OCI-LY7 (cell line): ENCODE measurements around the gene OR6Y1. TPM values are rescaled to one million over a fixed set of nuclear protein-coding genes. Genes with fewer than 3 reads are reported as not detected.

Experiments
- BruUV-seq: library from RNA; stranded (reverse); fragments of 400-500 nt; replicated peaks from 2 replicates; lab custom pipeline; 2021; lab: Mats Ljungman, UMichigan
- CTCF ChIA-PET: fragments of 300-600 bp; sonication (Branson Sonifier 250); formaldehyde crosslinking; loops from one replicate; lab custom pipeline; 2022; ENCODE audit warnings: antibody characterized with exemption; ENCODE audit not compliant: unreplicated experiment; lab: Charles Lee
- POLR2A ChIA-PET: fragments of 300-600 bp; sonication (Branson Sonifier 250); formaldehyde crosslinking; loops from one replicate; lab custom pipeline; 2022; ENCODE audit warnings: antibody characterized with exemption; lab: Charles Lee
- DNase-seq: peaks from one replicate; pipeline ENCODE4 v3.0.0-alpha.2; 2015; ENCODE audit warnings: low spot score
- H2AFZ ChIP-seq: fragments of 200-600 bp; sonication (generic), shearing (Covaris generic); 2 replicates; pipeline ENCODE4 v1.6.1; 2014; ENCODE audit warnings: mild to moderate bottlenecking, antibody characterized with exemption, low read length, moderate library complexity
- H3K27ac ChIP-seq: fragments of 200-600 bp; sonication (generic); 2 replicates; pipeline ENCODE4 v1.5.1; 2014; ENCODE audit warnings: mixed run types, low read depth, mild to moderate bottlenecking, moderate library complexity, low read length, inconsistent platforms; ENCODE audit not compliant: poor library complexity, severe bottlenecking
- H3K36me3 ChIP-seq: fragments of 200-600 bp; sonication (generic); 2 replicates; pipeline ENCODE4 v1.6.1; 2014; ENCODE audit warnings: mild to moderate bottlenecking, antibody characterized with exemption, low read length, moderate library complexity, mixed read lengths; ENCODE audit not compliant: insufficient read depth
- H3K4me1 ChIP-seq: fragments of 200-600 bp; sonication (generic); 2 replicates; pipeline ENCODE4 v1.5.1; 2014; ENCODE audit warnings: mild to moderate bottlenecking, low read length; ENCODE audit not compliant: insufficient read depth, poor library complexity, severe bottlenecking
- H3K4me2 ChIP-seq: fragments of 200-600 bp; sonication (generic); 2 replicates; pipeline ENCODE4 v1.6.1; 2014; ENCODE audit warnings: mild to moderate bottlenecking, low read length
- H3K4me3 ChIP-seq: fragments of 200-600 bp; sonication (generic); 2 replicates; pipeline ENCODE4 v1.5.1; 2014; ENCODE audit warnings: mild to moderate bottlenecking, low read depth, low read length; ENCODE audit not compliant: poor library complexity, severe bottlenecking
- H3K79me2 ChIP-seq: fragments of 200-600 bp; sonication (generic); 2 replicates; pipeline ENCODE4 v1.6.1; 2016; ENCODE audit warnings: low read depth, mild to moderate bottlenecking, low read length, moderate library complexity, mixed read lengths; ENCODE audit not compliant: insufficient read depth
- H3K9me2 ChIP-seq: fragments of 200-600 bp; sonication (generic); 2 replicates; pipeline ENCODE4 v1.6.1; 2016; ENCODE audit warnings: mild to moderate bottlenecking, low read length, mixed read lengths; ENCODE audit not compliant: insufficient read depth
- H3K9me3 ChIP-seq: fragments of 200-600 bp; sonication (generic); 2 replicates; pipeline ENCODE4 v1.6.1; 2014; ENCODE audit warnings: mild to moderate bottlenecking, mixed run types, low read length, mixed read lengths
- H4K20me1 ChIP-seq: fragments of 200-600 bp; sonication (generic); 2 replicates; pipeline ENCODE4 v1.6.1; 2014; ENCODE audit warnings: mild to moderate bottlenecking, antibody characterized with exemption, low read length, moderate library complexity, mixed read lengths; ENCODE audit not compliant: insufficient read depth
- CTCF ChIP-seq: fragments of 200-600 bp; sonication (generic); conservative IDR thresholded peaks from 2 replicates; pipeline ENCODE4 v1.5.1; 2014; ENCODE audit warnings: mild to moderate bottlenecking, antibody characterized with exemption, low read length, moderate library complexity, mixed read lengths
- EZH2phosphoT487 ChIP-seq: fragments of 200-600 bp; sonication (generic); IDR thresholded peaks from 2 replicates; pipeline ENCODE4 v1.6.1; 2018; ENCODE audit warnings: low read depth, borderline replicate concordance, mild to moderate bottlenecking, mixed run types, antibody characterized with exemption, low read length, moderate library complexity, mixed read lengths
- intact Hi-C: fragments of 100-400 bp; cut with micrococcal nuclease; formaldehyde crosslinking; loops from one replicate; pipeline ENCODE4 v1.10.0; 2022; ENCODE audit not compliant: unreplicated experiment
- total RNA-seq, 2 experiments: library from RNA; depleted of rRNA in 1 of 2; stranded (reverse); fragments of >200 nt in 1 of 2; shearing (Covaris generic) in 1 of 2; gene quantifications; 2 replicates each; pipeline ENCODE4 v1.2.3, GENCODE V29; 2014 to 2022

Gene OR6Y1
- total RNA-seq, 2 experiments from 2014 or later: not detected

DNA sequence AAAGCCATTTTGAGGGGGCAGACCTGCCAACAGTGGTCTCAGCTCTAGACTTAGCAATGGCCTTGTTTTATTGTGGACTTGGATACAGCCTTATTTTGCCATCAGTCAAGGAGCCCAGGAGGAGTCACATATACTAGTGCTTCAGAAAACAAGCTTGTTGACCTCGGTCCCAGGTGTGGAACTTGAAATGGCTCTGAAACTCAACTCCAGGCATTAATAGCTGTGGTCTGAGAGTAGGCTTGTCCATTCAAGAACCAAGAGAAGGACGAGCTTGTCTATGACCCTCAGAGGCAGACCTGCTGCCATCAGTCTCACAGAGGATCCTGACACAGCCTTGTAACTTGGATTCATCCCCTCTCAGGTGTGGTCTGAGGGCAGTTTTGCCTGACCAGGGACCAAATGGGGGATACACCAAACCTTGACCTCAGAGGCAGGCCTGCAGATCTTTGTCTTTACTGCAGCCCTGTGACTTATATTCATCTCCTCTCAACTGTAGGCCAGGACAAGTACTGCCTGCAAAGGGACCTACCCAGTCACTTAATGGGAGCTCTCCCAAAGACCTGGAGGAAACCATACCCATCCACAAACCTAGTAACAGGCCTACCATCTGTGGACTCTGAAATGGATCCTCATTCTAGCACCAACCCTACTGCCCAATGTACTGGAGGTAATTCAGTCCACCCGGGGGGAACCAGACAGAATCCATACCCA, 33.1 kb downstream of the OR6Y1 start:
- Histone ChIP-seq H3K79me2 (no peaks in the 10 kb centered on the region), H3K27ac (no peak overlapping the region), H3K4me2 (no peak overlapping the region), H3K4me3 (no peak overlapping the region), H3K36me3 (no peaks in the 10 kb centered on the region), H4K20me1 (no peaks in the 10 kb centered on the region), H3K9me3 (no peaks in the 10 kb centered on the region), H3K4me1 (no peaks in the 10 kb centered on the region), H3K9me2 (no peaks in the 10 kb centered on the region; the same call in 1 of the 2 replicates), H2AFZ (no peak overlapping the region)
- intact Hi-C loops: no loop called here
- no peak for DNase-seq
- no peak for TF ChIP-seq CTCF
- TF ChIP-seq EZH2phosphoT487: no peak
- no TSS peak for BruUV-seq
- ChIA-PET CTCF (interaction anchor here (0.5 kb wide), 1 partner anchor 512 kb away, joined by 3 read pairs; no protein-coding TSS in a partner anchor), POLR2A (no interaction called here)

DNA sequence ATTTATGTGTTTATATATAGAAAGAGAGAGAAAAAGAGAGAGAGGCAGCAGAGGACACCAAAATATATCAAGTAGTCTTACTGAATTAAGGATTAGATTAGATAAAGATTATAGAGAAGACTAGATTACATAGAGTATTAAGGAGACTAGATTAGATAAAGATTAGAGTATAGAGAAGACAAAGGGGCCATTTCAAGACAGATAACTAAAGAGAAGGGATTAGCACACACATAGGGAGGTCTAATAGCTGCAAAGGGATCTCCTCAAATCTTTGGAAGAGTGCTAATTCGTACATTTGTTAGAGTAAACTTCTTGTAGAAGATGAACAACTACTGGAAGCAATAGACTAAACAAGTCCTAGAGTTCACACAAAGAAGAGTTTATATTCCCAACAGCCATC, 34.2 kb downstream of the OR6Y1 start:
- H3K4me1 ChIP-seq: no peaks in the 10 kb centered on the region
- H2AFZ ChIP-seq: no peak overlapping the region
- no peaks in the 10 kb centered on the region for H3K36me3 ChIP-seq
- ChIA-PET POLR2A (no interaction called here), CTCF (no interaction called here)
- H3K27ac ChIP-seq: no peak overlapping the region
- DNase-seq: no peak
- BruUV-seq: no TSS peak
- H3K79me2 ChIP-seq: no peaks in the 10 kb centered on the region
- intact Hi-C loops: no loop called here
- H3K4me2 ChIP-seq: no peak overlapping the region
- H3K9me2 ChIP-seq: no peaks in the 10 kb centered on the region; the same call in 1 of the 2 replicates
- TF ChIP-seq CTCF: no peak
- no peak for TF ChIP-seq EZH2phosphoT487
- no peaks in the 10 kb centered on the region for H4K20me1 ChIP-seq
- H3K9me3 ChIP-seq: no peaks in the 10 kb centered on the region
- H3K4me3 ChIP-seq: no peak overlapping the region

- H3K9me3 ChIP-seq: no peaks in the 10 kb centered on the region
- H3K36me3 ChIP-seq: no peaks in the 10 kb centered on the region
- no peak overlapping the region for H3K4me3 ChIP-seq
- ChIA-PET POLR2A (interaction anchor here (0.7 kb wide), 1 partner anchor 206 kb away, joined by 3 read pairs; no protein-coding TSS in a partner anchor), CTCF (no interaction called here)
- DNase-seq: no peak
- no peaks in the 10 kb centered on the region for H3K4me1 ChIP-seq
- H3K27ac ChIP-seq: no peak overlapping the region
- TF ChIP-seq EZH2phosphoT487: no peak
- TF ChIP-seq CTCF: no peak
- H3K9me2 ChIP-seq: no peaks in the 10 kb centered on the region; the same call in 1 of the 2 replicates
- H2AFZ ChIP-seq: no peak overlapping the region
- no peaks in the 10 kb centered on the region for H3K79me2 ChIP-seq
- intact Hi-C loops: no loop called here
- H3K4me2 ChIP-seq: no peak overlapping the region
- H4K20me1 ChIP-seq: no peaks in the 10 kb centered on the region
- BruUV-seq: no TSS peak
Observed at GRCh38 chr1:158516966-158517365, 37.2 kb downstream of the OR6Y1 start.
